AG04449 (cell line): ENCODE measurements around the gene RTN4R.
"Not testable (repeated sequence)": the region's sequence is repeated elsewhere in the genome, so short reads cannot be mapped to it uniquely, and the experiment has no call there.

ENCODE experiments used
- CTCF ChIA-PET: fragments of 350-600 bp; formaldehyde crosslinking; extraction: SDS; loops from one replicate; lab custom pipeline; 2021; ENCODE audit warnings: antibody characterized with exemption; lab: Yijun Ruan, JAX
- POLR2A ChIA-PET: fragments of 400-600, 350-600 bp; formaldehyde crosslinking; extraction: SDS; loops from one replicate; lab custom pipeline; 2020; ENCODE audit warnings: antibody characterized with exemption, inconsistent platforms; lab: Yijun Ruan, JAX
- DNase-seq: peaks from one replicate; pipeline ENCODE4 v3.0.0-alpha.2; 2010; ENCODE audit warnings: low read depth, low spot score
- H3K4me3 ChIP-seq: 2 replicates; pipeline ENCODE4 v1.5.1; 2011; ENCODE audit warnings: low read depth, mild to moderate bottlenecking, control low read depth, low read length
- TF ChIP-seq, protein P1 (sequence below): IDR thresholded peaks from one replicate; pipeline ENCODE4 v1.5.1; 2011; ENCODE audit warnings: mild to moderate bottlenecking, moderate library complexity, low read length, control low read depth, inconsistent platforms; ENCODE audit not compliant: insufficient read depth; ENCODE audit errors: missing control alignments

The RTN4R gene

DNA sequence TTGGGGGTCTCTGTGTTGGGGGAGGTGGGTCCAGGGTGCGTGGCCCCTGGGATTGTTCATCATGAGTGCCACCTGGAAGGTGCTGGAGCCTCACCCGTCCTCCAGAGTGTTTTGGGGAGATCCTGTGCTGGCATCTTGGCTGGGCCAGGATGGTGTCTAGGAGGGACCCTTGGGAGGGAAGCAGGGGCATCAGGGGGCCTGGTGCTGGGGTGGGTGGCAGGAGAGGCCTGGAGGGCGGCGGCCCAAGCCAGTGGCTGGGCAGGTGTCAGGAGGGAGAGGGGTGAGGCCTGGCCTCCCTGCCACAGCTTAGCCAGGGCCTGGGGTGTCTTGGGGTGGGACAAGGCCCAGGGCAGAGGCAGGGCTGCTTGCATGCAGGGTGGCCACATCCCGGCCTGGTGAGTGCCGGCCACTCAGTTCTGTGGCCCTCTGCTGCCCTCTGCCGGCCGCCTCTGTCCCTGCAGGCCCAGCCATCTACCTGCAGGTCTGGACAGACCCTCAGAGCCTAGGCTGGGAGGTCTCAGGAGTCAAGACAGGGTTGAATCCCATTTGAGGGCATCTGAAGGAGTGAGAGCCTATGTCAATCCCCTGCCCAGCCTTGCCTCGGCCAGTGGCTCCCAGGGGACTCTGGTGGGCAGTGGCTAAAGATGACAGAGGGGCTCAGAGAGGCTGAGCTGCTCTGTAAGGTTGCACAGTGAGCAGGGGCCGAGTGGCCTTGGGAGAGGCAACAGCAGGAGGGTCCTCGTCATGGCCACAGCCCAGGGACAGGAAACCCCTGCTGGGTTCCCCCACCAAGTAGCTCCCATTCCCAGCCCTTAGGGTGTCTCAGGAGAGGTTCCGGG, 17.6 kb upstream of the RTN4R start:
- TF ChIP-seq, protein P1, sequence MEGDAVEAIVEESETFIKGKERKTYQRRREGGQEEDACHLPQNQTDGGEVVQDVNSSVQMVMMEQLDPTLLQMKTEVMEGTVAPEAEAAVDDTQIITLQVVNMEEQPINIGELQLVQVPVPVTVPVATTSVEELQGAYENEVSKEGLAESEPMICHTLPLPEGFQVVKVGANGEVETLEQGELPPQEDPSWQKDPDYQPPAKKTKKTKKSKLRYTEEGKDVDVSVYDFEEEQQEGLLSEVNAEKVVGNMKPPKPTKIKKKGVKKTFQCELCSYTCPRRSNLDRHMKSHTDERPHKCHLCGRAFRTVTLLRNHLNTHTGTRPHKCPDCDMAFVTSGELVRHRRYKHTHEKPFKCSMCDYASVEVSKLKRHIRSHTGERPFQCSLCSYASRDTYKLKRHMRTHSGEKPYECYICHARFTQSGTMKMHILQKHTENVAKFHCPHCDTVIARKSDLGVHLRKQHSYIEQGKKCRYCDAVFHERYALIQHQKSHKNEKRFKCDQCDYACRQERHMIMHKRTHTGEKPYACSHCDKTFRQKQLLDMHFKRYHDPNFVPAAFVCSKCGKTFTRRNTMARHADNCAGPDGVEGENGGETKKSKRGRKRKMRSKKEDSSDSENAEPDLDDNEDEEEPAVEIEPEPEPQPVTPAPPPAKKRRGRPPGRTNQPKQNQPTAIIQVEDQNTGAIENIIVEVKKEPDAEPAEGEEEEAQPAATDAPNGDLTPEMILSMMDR: peak; percentile 82
- DNase-seq, POLR2A ChIA-PET: not testable (repeated sequence)

DNA sequence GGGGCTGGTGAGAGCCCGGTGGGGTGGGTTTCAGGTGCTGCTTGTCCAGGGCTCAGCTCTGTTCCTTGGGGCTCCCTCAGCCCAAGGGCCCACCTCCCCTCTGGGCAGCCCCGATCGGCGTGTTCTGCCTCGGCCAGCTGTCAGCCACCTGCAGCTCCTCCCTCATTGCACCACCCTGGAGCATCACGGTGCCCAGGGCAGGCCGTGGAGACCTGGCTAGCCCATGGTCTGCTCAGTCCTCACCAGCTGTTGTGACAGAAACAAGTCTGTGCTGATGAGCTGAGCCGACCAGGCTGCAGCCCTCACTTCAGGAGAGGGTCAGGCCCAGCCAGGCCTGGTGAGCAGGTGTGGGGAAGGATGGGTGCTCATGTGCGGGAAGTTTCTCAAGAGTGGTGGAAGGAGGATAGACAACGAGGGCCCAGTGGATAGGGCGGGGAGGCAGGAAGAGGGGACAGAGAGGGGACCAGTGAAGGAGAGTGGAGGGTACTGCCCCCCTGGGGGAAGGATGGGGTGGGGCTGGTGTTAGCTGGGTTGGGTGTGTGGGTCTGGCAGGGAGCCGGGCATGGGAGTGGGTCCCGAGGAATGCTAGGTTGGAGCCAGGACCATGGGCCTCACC, 16.5 kb upstream of the RTN4R start:
- TF ChIP-seq, protein P1: no peak
- DNase-seq: no peak
- CTCF ChIA-PET: interaction anchor here (0.7 to 3.8 kb wide), 15 partner anchors 8 to 137 kb away, joined by 3 to 89 read pairs (median 4); no protein-coding TSS in a partner anchor
- POLR2A ChIA-PET: no interaction called here
- no peak overlapping the region for H3K4me3 ChIP-seq

More for the DNA sequence above, 17.6 kb upstream of the RTN4R start:
- H3K4me3 ChIP-seq: not testable (repeated sequence)
- CTCF ChIA-PET: interaction anchor here (0.6 to 3.8 kb wide), 18 partner anchors 10 to 141 kb away, joined by 3 to 89 read pairs (median 4); no protein-coding TSS in a partner anchor

DNA sequence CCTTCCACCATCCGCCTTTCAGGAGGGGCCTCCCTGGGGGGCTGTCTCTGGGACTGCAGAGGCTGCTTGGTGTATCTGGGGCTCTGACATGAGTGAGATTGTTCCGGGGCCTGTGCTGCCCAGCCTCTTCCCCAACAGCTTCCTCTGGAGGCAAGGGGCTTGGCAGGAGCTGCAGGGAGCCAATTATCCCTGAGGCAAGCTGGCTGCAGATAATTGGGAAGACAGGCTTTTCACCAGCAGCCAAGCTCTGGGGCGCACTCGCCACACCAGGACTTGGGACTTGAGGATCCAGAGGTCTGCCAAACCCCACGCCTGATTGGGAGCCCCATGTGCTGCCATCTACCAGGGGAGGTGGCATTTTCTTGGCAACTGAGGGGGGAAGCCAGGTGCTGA, 15.6 kb upstream of the RTN4R start:
- CTCF ChIA-PET: interaction anchor here (0.7 to 3.8 kb wide), 9 partner anchors 7 to 312 kb away, joined by 3 to 89 read pairs (median 6); no protein-coding TSS in a partner anchor
- H3K4me3 ChIP-seq: no peak overlapping the region
- POLR2A ChIA-PET: no interaction called here
- TF ChIP-seq, protein P1: no peak
- no peak for DNase-seq

DNA sequence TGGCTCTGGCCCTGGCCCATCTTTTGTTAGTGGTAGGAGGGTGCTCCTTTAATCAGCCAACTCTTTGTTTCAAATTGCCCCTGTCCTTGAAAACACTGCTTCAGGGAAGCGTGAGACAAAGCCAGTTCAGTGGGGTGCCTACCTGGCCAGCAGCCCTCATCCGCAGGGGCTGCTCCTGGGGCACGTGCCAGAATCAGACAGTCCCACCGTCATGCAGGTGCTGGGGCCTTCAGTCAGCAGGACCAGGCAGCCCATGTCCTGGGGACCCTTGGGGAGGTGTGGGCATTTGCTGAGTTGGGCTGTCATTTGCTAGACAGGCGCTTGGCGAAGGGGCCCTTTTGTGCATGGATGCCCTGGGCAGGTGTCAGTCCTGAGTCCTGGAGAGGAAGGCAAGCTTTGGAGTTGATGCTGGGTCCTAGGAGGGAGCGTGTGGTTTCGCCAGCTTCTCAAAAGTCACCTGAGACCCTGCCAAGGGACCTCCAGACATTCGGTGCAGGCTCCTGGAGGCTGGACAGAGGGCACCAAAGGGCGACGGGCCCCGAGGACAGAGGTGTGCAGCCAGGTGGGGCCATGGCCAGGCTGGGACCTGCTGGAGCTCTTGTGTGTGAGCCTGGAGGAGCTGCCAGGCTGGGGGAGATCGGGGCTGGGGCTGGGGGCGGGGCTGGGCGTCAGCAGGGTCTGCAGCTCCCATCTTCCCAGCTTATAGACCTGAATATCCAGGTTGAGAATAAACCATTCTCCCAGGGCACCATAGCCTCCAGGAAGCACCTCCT, 15.0 kb upstream of the RTN4R start:
- no peak for DNase-seq
- POLR2A ChIA-PET: no interaction called here
- CTCF ChIA-PET: interaction anchor here (0.7 to 3.8 kb wide), 6 partner anchors 10 to 312 kb away, joined by 3 to 89 read pairs (median 14); no protein-coding TSS in a partner anchor
- TF ChIP-seq, protein P1: no peak
- no peak overlapping the region for H3K4me3 ChIP-seq

DNA sequence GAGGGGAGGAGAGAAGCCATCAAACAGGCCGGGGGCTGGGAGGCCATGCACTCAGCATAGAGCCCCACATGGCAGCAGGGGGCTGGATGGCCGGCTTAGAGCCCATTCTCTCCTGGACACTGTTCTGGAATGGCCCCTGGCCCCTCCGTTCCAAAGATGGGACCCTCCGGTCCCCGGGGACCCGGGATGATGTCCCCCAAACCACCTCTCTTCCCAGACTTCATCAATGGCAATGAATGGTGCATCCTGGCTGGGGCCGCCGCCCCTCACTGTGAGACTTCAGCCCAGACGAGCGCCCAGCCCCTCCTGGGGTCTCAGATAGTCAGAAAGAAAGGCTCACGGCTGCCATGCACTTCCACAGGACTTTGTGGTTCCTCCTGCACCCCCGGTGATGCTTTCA, 13.8 kb upstream of the RTN4R start:
- H3K4me3 ChIP-seq: no peak overlapping the region
- TF ChIP-seq, protein P1: no peak
- no peak for DNase-seq
- ChIA-PET POLR2A (no interaction called here), CTCF (interaction anchor here (0.8 to 1.8 kb wide), 3 partner anchors 8 to 125 kb away, joined by 3 to 12 read pairs (median 4); no protein-coding TSS in a partner anchor)

DNA sequence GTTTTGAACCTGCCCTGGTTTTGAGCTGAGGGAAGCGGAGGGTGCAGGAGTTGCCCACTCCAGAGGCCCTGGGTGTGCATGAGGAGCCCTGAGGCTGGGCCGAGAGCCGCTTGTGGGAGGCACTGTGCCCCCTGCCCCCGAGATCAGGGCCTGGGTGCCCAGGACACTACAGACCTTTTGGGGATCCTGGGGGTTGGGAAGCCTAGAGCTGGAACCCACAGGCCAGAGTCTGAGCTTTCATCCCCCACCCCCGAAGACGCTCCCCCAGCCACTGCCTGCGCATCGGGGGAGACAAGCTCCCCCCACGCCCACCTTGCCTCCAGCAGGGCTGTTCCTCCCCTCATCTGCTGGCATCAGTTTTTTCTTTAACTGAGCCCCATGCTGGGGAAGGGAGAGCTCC, 13.4 kb upstream of the RTN4R start:
- DNase-seq, H3K4me3 ChIP-seq, POLR2A ChIA-PET: not testable (repeated sequence)
- CTCF ChIA-PET: interaction anchor here (0.8 to 1.8 kb wide), 4 partner anchors 9 to 124 kb away, joined by 3 to 12 read pairs (median 4); no protein-coding TSS in a partner anchor
